HCT116 (cell line): Measurements from ENCODE around the gene P2RX7. TPM values are rescaled to one million over a fixed set of nuclear protein-coding genes. Genes with fewer than 3 reads are reported as not detected.

Experiments
- ATAC-seq: fragments of 200-7000 bp; cut with Tn5 transposase; 2 replicates; pipeline ENCODE4 v1.9.1; 2020; ENCODE audit warnings: mild to moderate bottlenecking, moderate library complexity
- BruUV-seq: library from RNA; stranded (reverse); fragments of 400-500 nt; replicated peaks from 2 replicates; lab custom pipeline; 2021; lab: Mats Ljungman, UMichigan
- CTCF ChIA-PET: fragments of 300-600 bp; sonication (Branson Sonifier 250); formaldehyde crosslinking; loops from one replicate; lab custom pipeline; 2021; ENCODE audit warnings: antibody characterized with exemption; lab: Charles Lee
- POLR2A ChIA-PET: fragments of 300-600, 350-600 bp; sonication (Branson Sonifier 250); formaldehyde crosslinking; loops from one replicate; lab custom pipeline; 2021; ENCODE audit warnings: antibody characterized with exemption; lab: Charles Lee
- RAD21 ChIA-PET, 2 experiments: fragments of 300-600 bp; sonication (Branson Sonifier 250); formaldehyde crosslinking; loops; one replicate each; lab custom pipeline; 2023; ENCODE audit warnings: low total read pairs in 2 of 2; ENCODE audit not compliant: uncharacterized antibody in 2 of 2, unreplicated experiment in 2 of 2, low non-redundant PET in 1 of 2; lab: Charles Lee
- DNase-seq: peaks from one replicate; pipeline ENCODE4 v3.0.0-alpha.2; 2010; ENCODE audit warnings: low read depth, low spot score
- H2AFZ ChIP-seq: fragments of 200-600 bp; shearing (Covaris generic), sonication (generic); 2 replicates; pipeline ENCODE4 v1.6.1; 2017; ENCODE audit warnings: low read depth, mixed run types, mixed read lengths, antibody characterized with exemption, low read length; ENCODE audit not compliant: poor library complexity, severe bottlenecking
- H3K27ac ChIP-seq: 2 replicates; pipeline ENCODE4 v1.5.1; 2012; ENCODE audit warnings: low read depth, low read length
- H3K27me3 ChIP-seq: fragments of 200-600 bp; sonication (generic); 2 replicates; pipeline ENCODE4 v1.6.1; 2016; ENCODE audit warnings: mixed run types, low read length, mixed read lengths; ENCODE audit not compliant: insufficient read depth
- H3K36me3 ChIP-seq, 2 experiments: fragments of 200-500 bp in 1 of 2; fragments of 200-600 bp in 1 of 2; sonication (Bioruptor generic) in 1 of 2; sonication (generic) in 1 of 2; 2 replicates each; pipeline versions ENCODE4 v1.5.1 to v1.6.1; 2014 to 2016; ENCODE audit warnings: low read length in 2 of 2, inconsistent platforms in 1 of 2, mixed read lengths in 1 of 2, mixed run types in 1 of 2; ENCODE audit not compliant: insufficient read depth in 2 of 2, control insufficient read depth in 1 of 2
- H3K4me1 ChIP-seq, 2 experiments: fragments of 200-600 bp in 1 of 2; sonication (generic) in 1 of 2; 2 replicates each; pipeline versions ENCODE4 v1.5.1 to v1.6.1; 2012 to 2017; ENCODE audit warnings: low read length in 2 of 2, inconsistent platforms in 1 of 2, mild to moderate bottlenecking in 1 of 2, mixed read lengths in 1 of 2, mixed run types in 1 of 2, moderate library complexity in 1 of 2; ENCODE audit not compliant: insufficient read depth in 2 of 2, control insufficient read depth in 1 of 2
- H3K4me2 ChIP-seq: fragments of 200-600 bp; sonication (generic); 2 replicates; pipeline ENCODE4 v1.6.1; 2017; ENCODE audit warnings: mixed run types, low read length, mixed read lengths
- H3K4me3 ChIP-seq, 2 experiments: fragments of 200-600 bp in 1 of 2; sonication (generic) in 1 of 2; replicated peaks in 1 of 2; 2 replicates each; pipeline ENCODE4 v1.5.1; 2011 to 2016; ENCODE audit warnings: low read length in 2 of 2, control low read depth in 1 of 2, low read depth in 1 of 2, mild to moderate bottlenecking in 1 of 2, mixed read lengths in 1 of 2, mixed run types in 1 of 2
- H3K79me2 ChIP-seq: fragments of 200-600 bp; sonication (generic); 2 replicates; pipeline ENCODE4 v1.6.1; 2017; ENCODE audit warnings: mild to moderate bottlenecking, mixed run types, low read length, moderate library complexity, mixed read lengths; ENCODE audit not compliant: insufficient read depth
- H3K9ac ChIP-seq: fragments of 200-600 bp; sonication (generic); 2 replicates; pipeline ENCODE4 v1.6.1; 2016; ENCODE audit warnings: low read length, mixed read lengths
- H3K9me2 ChIP-seq: fragments of 200-600 bp; sonication (generic), shearing (Covaris generic); 2 replicates; pipeline ENCODE4 v1.6.1; 2017; ENCODE audit warnings: mixed run types, mild to moderate bottlenecking, moderate library complexity; ENCODE audit not compliant: insufficient read depth
- H3K9me3 ChIP-seq, 2 experiments: fragments of 200-500 bp in 1 of 2; fragments of 200-600 bp in 1 of 2; sonication (Bioruptor generic) in 1 of 2; sonication (generic) in 1 of 2; 2 replicates each; pipeline ENCODE4 v1.6.1; 2014 to 2017; ENCODE audit warnings: low read length in 2 of 2, mixed read lengths in 2 of 2, inconsistent platforms in 1 of 2, low read depth in 1 of 2, mild to moderate bottlenecking in 1 of 2, mixed run types in 1 of 2, moderate library complexity in 1 of 2; ENCODE audit not compliant: control insufficient read depth in 1 of 2, insufficient read depth in 1 of 2
- H4K20me1 ChIP-seq: fragments of 200-600 bp; sonication (generic), shearing (Covaris generic); 2 replicates; pipeline ENCODE4 v1.6.1; 2017; ENCODE audit warnings: mixed run types, mild to moderate bottlenecking, moderate library complexity; ENCODE audit not compliant: insufficient read depth
- CTCF ChIP-seq, 3 experiments: fragments of 200-600 bp in 1 of 3; sonication (generic) in 1 of 3; IDR thresholded peaks in 2 of 3; conservative IDR thresholded peaks in 1 of 3; 2 replicates each; pipeline ENCODE4 v1.5.1; 2012 to 2017; ENCODE audit warnings: low read depth in 2 of 3, low read length in 2 of 3, antibody characterized with exemption in 1 of 3, borderline replicate concordance in 1 of 3, control low read depth in 1 of 3, mild to moderate bottlenecking in 1 of 3, mixed read lengths in 1 of 3, mixed run types in 1 of 3, moderate library complexity in 1 of 3; ENCODE audit not compliant: insufficient read depth in 1 of 3
- EGR1 ChIP-seq: IDR thresholded peaks from 2 replicates; pipeline ENCODE4 v1.6.1; 2012; ENCODE audit warnings: low read depth
- MAX ChIP-seq: IDR thresholded peaks from 2 replicates; pipeline ENCODE4 v1.6.1; 2012
- POLR2A ChIP-seq: IDR thresholded peaks from 2 replicates; pipeline ENCODE4 v1.7.0; 2011; ENCODE audit warnings: borderline replicate concordance; ENCODE audit not compliant: insufficient read depth, insufficient read length; ENCODE audit errors: extremely low read depth
- POLR2AphosphoS5 ChIP-seq: IDR thresholded peaks from 2 replicates; pipeline ENCODE4 v1.6.1; 2011; ENCODE audit warnings: mild to moderate bottlenecking, low read depth, low read length, moderate library complexity
- RAD21 ChIP-seq: IDR thresholded peaks from 2 replicates; pipeline ENCODE4 v1.6.1; 2012; ENCODE audit warnings: low read depth, mild to moderate bottlenecking
- SRF ChIP-seq: IDR thresholded peaks from 2 replicates; pipeline ENCODE4 v1.6.1; 2012; ENCODE audit warnings: low read depth
- ZBTB33 ChIP-seq: IDR thresholded peaks from 2 replicates; pipeline ENCODE4 v1.6.1; 2011; ENCODE audit warnings: mild to moderate bottlenecking, low read length, moderate library complexity; ENCODE audit not compliant: insufficient replicate concordance; ENCODE audit errors: extremely low read depth
- intact Hi-C: fragments of 100-400 bp; cut with micrococcal nuclease; formaldehyde crosslinking; loops from 2 replicates; pipeline ENCODE4 v1.10.0; 2022
- total RNA-seq: library from RNA; stranded (reverse); gene quantifications from one replicate; pipeline ENCODE4 v1.2.1, GENCODE V29; 2021; ENCODE audit not compliant: unreplicated experiment

The P2RX7 gene
- total RNA-seq, 1 experiment from 2014 or later, result 1.5 TPM

GRCh38 chr12:121095544-121096198, 37.0 kb upstream of the P2RX7 start:
- H3K9ac ChIP-seq, result peak overlapping the region; percentile 38
- H3K9me2 ChIP-seq, result no peaks in the 10 kb centered on the region

More at GRCh38 chr12:121095544-121096198, 37.0 kb upstream of the P2RX7 start:
- no TSS peak for BruUV-seq
- Histone ChIP-seq H3K9me3 (no peaks in the 10 kb centered on the region; a peak in 1 of 4 replicates), H4K20me1 (no peaks in the 10 kb centered on the region), H3K4me3 (peak overlapping the region; percentile 36 to 52), H3K4me1 (peaks cover 3 to 14% of the 10 kb centered on the region in 2 experiments; a peak in 3 of 4 replicates), H3K4me2 (peak overlapping the region; percentile 88), H3K79me2 (no peaks in the 10 kb centered on the region), H3K36me3 (no peaks in the 10 kb centered on the region), H3K27ac (no peak overlapping the region), H2AFZ (peak overlapping the region; percentile 63), H3K27me3 (no peaks in the 10 kb centered on the region)
- CTCF ChIA-PET, result interaction anchor here (0.6 to 1.4 kb wide), 4 partner anchors 14 to 91 kb away, joined by 3 to 16 read pairs (median 4); partner anchors contain the start of gene P2RX7
- POLR2A ChIA-PET, result interaction anchor here (0.9 kb wide), 1 partner anchor 16 kb away, joined by 3 read pairs; no protein-coding TSS in a partner anchor
- DNase-seq (peak; percentile 48), ATAC-seq (peak; percentile 97)
- intact Hi-C loops, result loop anchor here (2.0 to 5.0 kb wide), 4 partner anchors 33 to 771 kb away; partner anchors contain the start of gene POP5
- RAD21 ChIA-PET, result no interaction called here
- TF ChIP-seq MAX (peak; percentile 49; the same call in 1 of the 2 replicates), CTCF (IDR thresholded peaks at IDR 0.05 in 2 of 3, conservative IDR thresholded peaks at IDR 0.05 in 1 of 3; ENCODE audit: borderline replicate concordance in 1 of 3, insufficient read depth in 1 of 3, low read depth in 2 of 3, low read length in 2 of 3) (peak; percentile 68 to 84 (median 70)), ZBTB33 (no peak), POLR2AphosphoS5 (peak; percentile 20; the same call in 1 of the 2 replicates), POLR2A (peak; percentile 23), EGR1 (peak; percentile 46), SRF (no peak), RAD21 (peak; percentile 81)
